Heart left ventricle (tissue), 16 donors: ENCODE measurements around the gene NSMCE1. TPM values are rescaled to one million over a fixed set of nuclear protein-coding genes. Genes with fewer than 3 reads are reported as not detected.

Experiments
- ATAC-seq, 4 donors: fragments of 200-7000 bp; cut with Tn5 transposase; one replicate each; pipeline ENCODE4 v1.9.1; 2020 to 2022; ENCODE audit warnings: moderate library complexity in 4 of 4, mild to moderate bottlenecking in 3 of 4, moderate number of reproducible peaks in 1 of 4
- DNase-seq, 5 donors: peaks; one replicate each; pipeline ENCODE4 v3.0.0-alpha.2; 2020
- H3K27ac ChIP-seq, 12 donors: fragments of 200-600 bp; sonication (generic) in 4 of 12; one replicate each; pipeline versions ENCODE4 v1.5.0 to v1.8.0; 2016 to 2022; ENCODE audit warnings: mild to moderate bottlenecking in 2 of 12
- H3K27me3 ChIP-seq, 9 donors: fragments of 200-600 bp; sonication (generic) in 2 of 9; one replicate each; pipeline versions ENCODE4 v1.5.1 to v1.8.0; 2016 to 2022; ENCODE audit warnings: mild to moderate bottlenecking in 3 of 9
- H3K36me3 ChIP-seq, 9 donors: fragments of 200-600 bp; sonication (generic) in 2 of 9; one replicate each; pipeline versions ENCODE4 v1.5.0 to v1.8.0; 2018 to 2022; ENCODE audit warnings: mild to moderate bottlenecking in 2 of 9
- H3K4me1 ChIP-seq, 12 donors: fragments of 200-600 bp; sonication (generic) in 4 of 12; one replicate each; pipeline versions ENCODE4 v1.5.0 to v1.8.0; 2016 to 2022; ENCODE audit warnings: mild to moderate bottlenecking in 3 of 12
- H3K4me3 ChIP-seq, 12 donors: fragments of 200-600 bp; sonication (generic) in 4 of 12; one replicate each; pipeline versions ENCODE4 v1.5.0 to v1.8.0; 2017 to 2022; ENCODE audit warnings: mild to moderate bottlenecking in 9 of 12, moderate library complexity in 4 of 12
- H3K9me3 ChIP-seq, 12 donors: fragments of 200-600 bp; sonication (generic) in 4 of 12; one replicate each; pipeline versions ENCODE4 v1.5.0 to v1.8.0; 2016 to 2022; ENCODE audit warnings: mild to moderate bottlenecking in 1 of 12
- POLR2A ChIP-seq, 2 donors: fragments of 450-650 bp; IDR thresholded peaks; one replicate each; pipeline ENCODE4 v1.6.1; 2017; ENCODE audit warnings: antibody characterized with exemption in 2 of 2, mild to moderate bottlenecking in 2 of 2, moderate library complexity in 2 of 2
- WGBS, 4 donors: extraction: QIAGEN DNeasy Blood & Tissue Kit in 2 of 4; methylation state at CpG; one replicate each; pipeline versions ENCODE4 v1.1.5 to v1.1.7; 2013 to 2018; 5-methylcytosine and 5-hydroxymethylcytosine counted together
- intact Hi-C, 10 donors: fragments of 100-400 bp; cut with DNase I; formaldehyde crosslinking; loops; one replicate each; pipeline versions ENCODE4 v1.11.1 to v1.14.2; 2022
- polyA plus RNA-seq, 2 donors: library from polyadenylated mRNA; stranded (reverse); fragments of 200-250 nt; gene quantifications; one replicate each; pipeline ENCODE4 v1.2.3, GENCODE V29; 2013
- total RNA-seq, 9 donors: library from RNA; depleted of rRNA in 2 of 9; stranded (reverse); fragments of >200 nt in 2 of 9; fragmentation: NEBNext Ultra II Directional in 3 of 9; extraction: Animal tissue kit (Norgen Biotek cat#: 25700) in 3 of 9; gene quantifications; one replicate each; pipeline versions ENCODE4 v1.1.0 to v1.2.4, GENCODE V29; 2016 to 2023
- TF ChIP-seq, protein P1 (sequence below), 12 donors: fragments of 200-600 bp; sonication (generic) in 4 of 12; IDR thresholded peaks; one replicate each; pipeline versions ENCODE4 v1.5.0 to v1.8.0; 2018 to 2022; ENCODE audit warnings: antibody characterized with exemption in 12 of 12, mild to moderate bottlenecking in 5 of 12
- donor health status: ischemic (EF 13 %, LVEDD 7.1; RV severe dilation, severe dysfunction).
- donor health status: healthy with polysubstance abuse.
- donor health status: DM: no; HTN: yes; CAD: no.
- donor health status: DM: no; HTN: no; CAD: no.
- donor health status: ischemic (EF 25% LVEDD 6.9; RV normal size, moderate dysfunction).
- donor health status: ischemic (EF 25% LVEDD 5.7; RV mildly dilated, moderate dysfunction).
- donor health status: healthy.
- donor health status: DM: yes; HTN: yes; CAD: no.
- donor health status: ischemic (EF 35%, LVEDD 5.7; RV mildly dilated, moderate dysfunction).
- donor health status: nonischemic (EF 11% LVEDD 7.7; RV severe dilation, severe dysfunction).
- donor health status: DM: yes; HTN: yes; CAD: no.
- donor health status: PGD.
- donor health status: ischemic (EF 29% LVEDD 5.4; RV normal size, mild dysfunction).
- donor health status: nonischemic (EF 23%, LVEDD 6.1; RV moderate dilation, normal function).

NSMCE1 gene
- total and polyA plus RNA-seq, 11 donors = 29.6 to 48.7 (median 37.1) TPM

DNA sequence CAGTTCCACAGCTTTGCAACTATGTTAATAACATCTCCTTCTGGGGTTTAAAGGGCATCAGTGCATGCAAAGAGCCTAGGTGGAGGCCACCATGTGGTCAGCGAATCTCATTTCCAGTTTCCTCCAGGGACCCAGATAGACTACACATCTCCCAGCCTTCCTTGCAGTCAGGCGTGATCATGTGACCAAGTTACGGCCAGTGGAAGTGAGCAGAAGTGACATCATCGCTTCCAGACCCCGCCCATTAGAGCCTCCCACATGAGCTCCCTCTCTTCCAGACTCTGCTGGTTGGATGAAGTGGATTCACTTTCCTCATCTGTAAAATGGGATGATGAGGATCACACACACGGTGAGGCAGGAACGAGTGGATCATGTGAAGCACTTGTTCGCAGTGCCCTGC is 92.7 kb downstream of the NSMCE1 start:
- intact Hi-C loops = loop anchor here in 2 of 10 donors (5.0 to 10.0 kb wide), 2 partner anchors 189 to 281 kb away; no protein-coding TSS in a partner anchor
- no peaks in the 10 kb centered on the region for H3K27me3 ChIP-seq
- ATAC-seq = no peak

More for the DNA sequence above, 92.7 kb downstream of the NSMCE1 start:
- WGBS, 4 donors = 87 to 91% (median 89%) methylated on average over 8 of the region's 8 CpGs
- Histone ChIP-seq H3K36me3 (no peaks in the 10 kb centered on the region), H3K9me3 (peaks cover 0 to 9% (median 0%) of the 10 kb centered on the region in 12 donors), H3K4me1 (peaks cover 0 to 21% (median 0%) of the 10 kb centered on the region in 12 donors), H3K4me3 (no peak overlapping the region), H3K27ac (no peak overlapping the region)
- TF ChIP-seq POLR2A (IDR thresholded peaks at IDR 0.05) = no peak
- TF ChIP-seq, protein P1, sequence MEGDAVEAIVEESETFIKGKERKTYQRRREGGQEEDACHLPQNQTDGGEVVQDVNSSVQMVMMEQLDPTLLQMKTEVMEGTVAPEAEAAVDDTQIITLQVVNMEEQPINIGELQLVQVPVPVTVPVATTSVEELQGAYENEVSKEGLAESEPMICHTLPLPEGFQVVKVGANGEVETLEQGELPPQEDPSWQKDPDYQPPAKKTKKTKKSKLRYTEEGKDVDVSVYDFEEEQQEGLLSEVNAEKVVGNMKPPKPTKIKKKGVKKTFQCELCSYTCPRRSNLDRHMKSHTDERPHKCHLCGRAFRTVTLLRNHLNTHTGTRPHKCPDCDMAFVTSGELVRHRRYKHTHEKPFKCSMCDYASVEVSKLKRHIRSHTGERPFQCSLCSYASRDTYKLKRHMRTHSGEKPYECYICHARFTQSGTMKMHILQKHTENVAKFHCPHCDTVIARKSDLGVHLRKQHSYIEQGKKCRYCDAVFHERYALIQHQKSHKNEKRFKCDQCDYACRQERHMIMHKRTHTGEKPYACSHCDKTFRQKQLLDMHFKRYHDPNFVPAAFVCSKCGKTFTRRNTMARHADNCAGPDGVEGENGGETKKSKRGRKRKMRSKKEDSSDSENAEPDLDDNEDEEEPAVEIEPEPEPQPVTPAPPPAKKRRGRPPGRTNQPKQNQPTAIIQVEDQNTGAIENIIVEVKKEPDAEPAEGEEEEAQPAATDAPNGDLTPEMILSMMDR (IDR thresholded peaks at IDR 0.05) = no peak
- DNase-seq = no peak

Other genes starting within 250 kb of the NSMCE1 start
- not detected for gene C16orf82, start 201.8 kb downstream of the NSMCE1 start, total RNA-seq
- gene C16orf82, start 201.8 kb downstream of the NSMCE1 start, polyA plus RNA-seq = not detected
- 1 to 10 TPM; 2.0 to 8.4 (median 3.5) TPM for gene KDM8, start 65.2 kb downstream of the NSMCE1 start, total RNA-seq
- 1 to 10 TPM; 1.4 to 3.9 TPM for gene KDM8, start 65.2 kb downstream of the NSMCE1 start, polyA plus RNA-seq
- 10 to 100 TPM in 4 of 9 donors, 1 to 10 TPM in 5; 6.7 to 47.4 (median 8.2) TPM for gene IL4R, start 45.2 kb upstream of the NSMCE1 start, total RNA-seq
- gene IL4R, start 45.2 kb upstream of the NSMCE1 start, polyA plus RNA-seq = 1 to 10 TPM; 5.8 to 9.9 TPM
- gene IL21R, start 133.4 kb upstream of the NSMCE1 start, total RNA-seq = 1 to 10 TPM in 2 of 9 donors, under 1 TPM in 6, not detected in 1; 0.12 to 6.0 (median 0.35) TPM
- under 1 TPM; 0.04 to 0.10 TPM for gene IL21R, start 133.4 kb upstream of the NSMCE1 start, polyA plus RNA-seq